ENCODE results near the gene PCBP1.
"Not testable (repeated sequence)": the region's sequence is repeated elsewhere in the genome, so short reads cannot be mapped to it uniquely, and the experiment has no call there.

Gene PCBP1

DNA sequence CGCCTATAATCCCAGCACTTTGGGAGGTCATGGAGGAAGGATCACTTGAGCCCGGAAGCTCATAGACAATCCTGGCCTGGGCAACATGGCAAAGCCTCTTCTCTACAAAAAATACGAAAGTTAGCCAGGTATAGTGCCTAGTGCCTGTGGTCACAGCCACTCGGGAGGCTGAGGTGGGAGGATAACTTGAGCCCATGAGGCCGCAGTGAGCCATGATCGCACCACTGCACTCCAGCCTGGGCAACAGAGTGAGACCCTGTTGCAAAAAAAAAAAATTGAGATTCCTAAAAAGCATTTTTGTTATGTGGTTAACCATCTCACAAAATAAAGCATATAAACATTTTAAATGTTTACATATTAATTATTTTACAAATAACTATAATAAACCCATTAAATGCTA lies 13.9 kb downstream of the PCBP1 start:
- FAIRE-seq = no peak
- TF ChIP-seq, protein P1, sequence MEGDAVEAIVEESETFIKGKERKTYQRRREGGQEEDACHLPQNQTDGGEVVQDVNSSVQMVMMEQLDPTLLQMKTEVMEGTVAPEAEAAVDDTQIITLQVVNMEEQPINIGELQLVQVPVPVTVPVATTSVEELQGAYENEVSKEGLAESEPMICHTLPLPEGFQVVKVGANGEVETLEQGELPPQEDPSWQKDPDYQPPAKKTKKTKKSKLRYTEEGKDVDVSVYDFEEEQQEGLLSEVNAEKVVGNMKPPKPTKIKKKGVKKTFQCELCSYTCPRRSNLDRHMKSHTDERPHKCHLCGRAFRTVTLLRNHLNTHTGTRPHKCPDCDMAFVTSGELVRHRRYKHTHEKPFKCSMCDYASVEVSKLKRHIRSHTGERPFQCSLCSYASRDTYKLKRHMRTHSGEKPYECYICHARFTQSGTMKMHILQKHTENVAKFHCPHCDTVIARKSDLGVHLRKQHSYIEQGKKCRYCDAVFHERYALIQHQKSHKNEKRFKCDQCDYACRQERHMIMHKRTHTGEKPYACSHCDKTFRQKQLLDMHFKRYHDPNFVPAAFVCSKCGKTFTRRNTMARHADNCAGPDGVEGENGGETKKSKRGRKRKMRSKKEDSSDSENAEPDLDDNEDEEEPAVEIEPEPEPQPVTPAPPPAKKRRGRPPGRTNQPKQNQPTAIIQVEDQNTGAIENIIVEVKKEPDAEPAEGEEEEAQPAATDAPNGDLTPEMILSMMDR (IDR thresholded peaks at IDR 0.05; ENCODE audit: insufficient read depth, missing control alignments) = no peak
- DNase-seq (ENCODE audit: insufficient read length, low spot score) = no peak

DNA sequence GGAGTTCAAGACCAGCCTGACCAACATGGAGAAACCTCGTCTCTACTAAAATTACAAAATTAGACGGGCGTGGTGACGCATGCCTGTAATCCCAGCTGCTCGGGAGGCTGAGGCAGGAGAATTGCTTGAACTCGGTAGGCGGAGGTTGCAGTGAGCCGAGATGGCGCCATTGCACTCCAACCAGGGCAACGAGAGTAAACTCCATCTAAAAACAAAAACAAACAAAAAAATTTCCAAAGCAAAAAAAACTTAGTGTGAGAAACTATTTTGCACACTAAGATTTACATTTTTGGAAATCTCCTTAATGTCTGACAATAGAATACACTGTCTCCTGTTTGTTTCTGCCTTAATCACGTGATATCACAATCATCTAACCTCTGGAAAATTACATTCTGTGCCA lies 14.4 kb downstream of the PCBP1 start:
- not testable (repeated sequence) for FAIRE-seq; DNase-seq (ENCODE audit: insufficient read length, low spot score)

DNA sequence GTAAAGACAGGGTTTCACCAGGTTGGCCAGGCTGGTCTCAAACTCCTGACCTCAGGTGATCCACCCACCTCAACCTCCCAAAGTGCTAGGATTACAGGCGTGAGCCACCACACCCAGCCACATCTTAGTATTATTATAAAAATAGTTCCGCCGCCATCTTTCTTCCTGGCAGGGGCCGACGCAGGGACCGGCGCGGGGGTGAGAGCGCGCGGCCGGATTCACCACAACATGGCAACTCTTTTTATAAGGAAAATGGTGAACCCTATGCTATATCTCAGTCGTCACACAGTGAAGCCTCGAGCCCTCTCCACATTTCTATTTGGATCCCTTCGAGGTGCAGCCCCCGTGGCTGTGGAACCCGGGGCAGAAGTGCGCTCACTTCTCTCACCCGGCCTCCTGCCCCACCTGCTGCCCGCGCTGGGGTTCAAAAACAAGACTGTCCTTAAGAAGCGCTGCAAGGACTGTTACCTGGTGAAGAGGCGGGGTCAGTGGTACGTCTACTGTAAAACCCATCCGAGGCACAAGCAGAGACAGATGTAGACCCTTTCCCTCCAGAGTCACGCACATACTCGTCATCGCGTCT lies 15.1 kb downstream of the PCBP1 start:
- not testable (repeated sequence) for DNase-seq (ENCODE audit: insufficient read length, low spot score); FAIRE-seq

DNA sequence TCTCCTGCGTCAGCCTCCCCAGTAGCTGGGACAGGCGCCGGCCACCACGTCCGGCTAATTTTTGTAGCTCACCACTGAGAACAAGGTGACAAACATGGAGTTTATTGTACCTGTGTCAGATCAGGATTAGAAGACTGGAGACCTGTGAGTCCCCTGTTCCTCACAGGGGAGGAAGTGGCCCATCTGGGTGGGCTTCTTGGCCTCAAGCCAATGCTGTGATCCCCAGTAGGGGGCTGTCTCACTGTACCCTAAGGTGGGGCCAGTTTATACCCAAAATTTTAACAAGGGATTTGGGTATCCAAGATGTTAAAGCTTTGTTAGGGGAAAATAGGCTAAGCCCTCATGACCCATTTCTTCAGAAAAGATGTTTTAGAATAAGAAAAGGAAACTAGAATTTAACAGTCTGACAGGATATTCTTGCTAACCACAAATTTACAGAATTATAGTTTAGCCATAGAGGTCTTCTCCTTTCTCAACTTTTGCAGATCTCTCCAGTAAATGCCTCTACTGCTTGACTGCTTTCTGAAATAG lies 16.3 kb downstream of the PCBP1 start:
- no peak for DNase-seq (ENCODE audit: insufficient read length, low spot score)
- FAIRE-seq = no peak
- TF ChIP-seq, protein P1 (IDR thresholded peaks at IDR 0.05; ENCODE audit: insufficient read depth, missing control alignments) = no peak

DNA sequence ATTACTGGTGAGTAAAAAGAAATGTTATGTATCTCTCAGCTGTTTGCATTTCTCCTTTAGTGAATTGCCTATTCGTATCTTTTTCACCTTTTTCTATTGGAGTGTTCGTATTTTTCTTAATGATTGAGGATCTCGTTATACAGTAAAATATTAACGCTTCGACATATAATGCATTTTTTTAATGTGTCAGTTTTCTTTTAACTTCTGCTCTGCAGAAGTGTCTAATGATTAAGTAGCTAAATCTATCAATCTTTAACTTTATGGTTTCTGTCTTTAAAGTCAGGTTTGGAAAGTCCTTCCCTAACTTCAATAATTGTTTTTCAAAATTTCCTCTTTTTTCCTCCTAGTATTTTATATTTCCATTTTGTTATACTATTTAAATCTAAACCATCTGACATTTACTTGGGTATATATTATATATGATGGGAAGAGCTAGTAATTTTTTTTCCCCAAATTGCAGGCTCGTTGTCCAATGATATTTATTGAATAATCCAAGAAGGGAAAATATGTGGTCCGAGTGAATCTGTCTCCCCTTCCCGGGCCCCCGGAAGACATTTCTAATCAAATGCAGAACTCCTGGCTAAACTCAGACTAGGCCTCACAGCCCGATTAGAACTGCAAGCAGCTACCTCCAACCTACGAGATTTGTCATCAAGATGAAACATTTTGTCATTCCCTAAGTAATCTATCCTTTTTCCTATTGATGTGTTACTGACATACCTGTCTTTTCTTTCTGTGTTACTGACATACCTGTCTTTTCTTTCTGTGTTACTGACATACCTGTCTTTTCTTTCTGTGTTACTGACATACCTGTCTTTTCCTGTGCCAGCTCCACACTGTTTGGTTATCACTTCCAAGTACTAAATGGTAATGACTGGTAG lies 17.2 kb downstream of the PCBP1 start:
- DNase-seq (ENCODE audit: insufficient read length, low spot score) = no peak
- TF ChIP-seq, protein P1 (IDR thresholded peaks at IDR 0.05; ENCODE audit: insufficient read depth, missing control alignments) = no peak
- no peak for FAIRE-seq

DNA sequence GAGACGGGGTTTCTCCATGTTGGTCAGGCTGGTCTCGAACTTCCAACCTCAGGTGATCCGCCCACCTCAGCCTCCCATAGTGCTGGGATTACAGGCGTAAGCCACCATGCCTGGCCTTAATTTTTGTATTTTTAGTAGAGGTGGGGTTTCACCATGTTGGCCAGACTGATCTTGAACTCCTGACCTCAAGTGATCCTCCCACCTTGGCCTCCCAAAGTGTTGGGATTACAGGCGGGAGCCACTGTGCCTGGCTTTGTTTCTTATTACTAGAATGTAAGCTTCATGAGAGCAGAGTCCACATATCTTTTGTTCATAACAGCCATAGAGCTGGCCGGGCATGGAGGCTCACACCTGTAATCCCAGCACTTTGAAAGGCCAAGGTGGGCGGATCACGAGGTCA lies 18.9 kb downstream of the PCBP1 start:
- not testable (repeated sequence) for DNase-seq (ENCODE audit: insufficient read length, low spot score); FAIRE-seq

DNA sequence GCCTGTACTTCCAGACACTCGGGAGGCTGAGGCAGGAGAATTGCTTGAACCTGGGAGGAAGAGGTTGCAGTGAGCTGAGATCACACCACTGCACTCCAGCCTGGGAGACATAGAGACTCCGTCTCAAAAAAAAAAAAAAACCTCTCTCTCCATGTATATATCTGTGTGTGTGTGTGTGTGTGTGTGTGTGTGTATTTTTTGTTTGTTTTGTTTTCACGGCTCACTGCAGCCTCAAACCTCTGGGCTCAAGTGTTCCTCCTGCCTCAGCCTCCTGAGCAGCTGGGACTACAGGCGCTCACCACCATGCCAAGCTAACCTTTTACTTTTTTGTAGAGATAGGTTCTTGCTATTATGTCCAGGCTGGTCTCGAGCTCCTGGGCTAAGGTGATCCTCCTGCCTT lies 23.1 kb downstream of the PCBP1 start:
- DNase-seq (ENCODE audit: insufficient read length, low spot score); FAIRE-seq: not testable (repeated sequence)

DNA sequence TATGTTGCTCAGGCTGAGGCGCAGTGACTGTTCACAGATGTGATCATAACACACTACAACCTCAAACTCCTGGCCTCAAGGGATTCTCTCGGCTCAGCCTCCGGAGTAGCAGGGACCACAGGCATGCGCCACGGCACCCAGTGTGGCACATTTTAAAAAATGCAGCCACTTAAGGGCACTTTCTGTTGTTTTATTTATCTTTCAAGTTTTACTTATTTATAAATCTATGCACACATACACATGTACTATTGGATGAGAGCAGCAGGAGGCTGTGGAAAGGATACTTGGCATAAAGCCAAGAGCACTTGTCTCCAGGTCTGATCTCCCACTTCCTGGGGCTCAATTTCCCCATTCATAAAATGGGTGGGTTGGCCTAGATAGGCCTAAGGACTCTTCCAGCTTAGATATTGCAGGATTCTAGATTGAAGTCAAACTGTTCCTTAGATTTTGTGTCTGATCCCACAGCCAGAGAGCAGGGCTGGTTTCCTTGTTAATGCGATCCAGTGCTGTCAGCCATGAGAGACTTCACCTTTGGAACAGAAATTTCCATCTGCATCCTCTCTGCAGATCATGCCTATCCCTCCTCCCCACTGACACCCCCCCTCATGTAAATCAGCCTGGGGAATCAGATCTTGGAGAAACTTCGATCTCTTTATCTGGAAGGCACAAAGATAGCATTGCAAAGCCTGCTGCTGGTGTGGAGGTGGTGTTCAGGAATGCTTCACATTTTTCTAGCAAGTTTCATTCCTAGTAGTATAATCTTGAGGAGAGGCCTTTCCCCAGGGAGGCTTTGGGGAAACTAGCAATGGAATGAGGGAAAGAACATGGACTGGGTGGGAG lies 24.7 kb downstream of the PCBP1 start:
- TF ChIP-seq, protein P1 (IDR thresholded peaks at IDR 0.05; ENCODE audit: insufficient read depth, missing control alignments) = no peak
- FAIRE-seq = no peak
- no peak for DNase-seq (ENCODE audit: insufficient read length, low spot score)
